HFF-Myc (cell line): ENCODE data around the gene NOD1.

ENCODE experiments used
- DNase-seq: peaks from one replicate; pipeline ENCODE4 v3.0.0-alpha.2; 2011; ENCODE audit warnings: low read depth; ENCODE audit errors: extremely low read depth
- H3K4me3 ChIP-seq: replicated peaks from 2 replicates; pipeline ENCODE4 v1.5.1; 2011; ENCODE audit warnings: low read depth, mild to moderate bottlenecking, control low read depth, low read length
- TF ChIP-seq, protein P1 (sequence below): IDR thresholded peaks from 2 replicates; pipeline ENCODE4 v1.5.1; 2012; ENCODE audit warnings: mild to moderate bottlenecking, low read depth, low read length, control low read depth; ENCODE audit errors: missing control alignments

NOD1 gene

DNA sequence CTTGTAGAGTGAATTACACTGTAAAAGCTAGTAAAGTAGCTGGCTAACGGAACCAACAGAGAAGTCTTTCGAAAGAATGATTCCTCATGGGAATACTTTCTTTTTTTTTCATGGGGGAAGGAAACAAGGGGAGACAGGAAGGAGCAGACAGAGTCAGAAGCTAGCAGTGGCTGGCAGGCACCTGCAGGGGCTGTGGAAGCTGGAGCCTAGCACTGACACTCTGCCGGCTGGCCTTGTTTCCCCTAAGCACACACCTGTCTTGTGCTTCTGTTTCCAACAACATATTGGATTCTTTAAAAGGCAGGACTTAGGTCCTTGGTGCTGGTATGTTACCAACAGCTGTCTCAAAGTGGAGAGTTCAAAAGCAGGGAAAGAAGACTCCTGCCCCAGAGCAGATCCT, 24.7 kb downstream of the NOD1 start:
- no peak overlapping the region for H3K4me3 ChIP-seq
- TF ChIP-seq, protein P1, sequence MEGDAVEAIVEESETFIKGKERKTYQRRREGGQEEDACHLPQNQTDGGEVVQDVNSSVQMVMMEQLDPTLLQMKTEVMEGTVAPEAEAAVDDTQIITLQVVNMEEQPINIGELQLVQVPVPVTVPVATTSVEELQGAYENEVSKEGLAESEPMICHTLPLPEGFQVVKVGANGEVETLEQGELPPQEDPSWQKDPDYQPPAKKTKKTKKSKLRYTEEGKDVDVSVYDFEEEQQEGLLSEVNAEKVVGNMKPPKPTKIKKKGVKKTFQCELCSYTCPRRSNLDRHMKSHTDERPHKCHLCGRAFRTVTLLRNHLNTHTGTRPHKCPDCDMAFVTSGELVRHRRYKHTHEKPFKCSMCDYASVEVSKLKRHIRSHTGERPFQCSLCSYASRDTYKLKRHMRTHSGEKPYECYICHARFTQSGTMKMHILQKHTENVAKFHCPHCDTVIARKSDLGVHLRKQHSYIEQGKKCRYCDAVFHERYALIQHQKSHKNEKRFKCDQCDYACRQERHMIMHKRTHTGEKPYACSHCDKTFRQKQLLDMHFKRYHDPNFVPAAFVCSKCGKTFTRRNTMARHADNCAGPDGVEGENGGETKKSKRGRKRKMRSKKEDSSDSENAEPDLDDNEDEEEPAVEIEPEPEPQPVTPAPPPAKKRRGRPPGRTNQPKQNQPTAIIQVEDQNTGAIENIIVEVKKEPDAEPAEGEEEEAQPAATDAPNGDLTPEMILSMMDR = no peak
- DNase-seq = no peak

DNA sequence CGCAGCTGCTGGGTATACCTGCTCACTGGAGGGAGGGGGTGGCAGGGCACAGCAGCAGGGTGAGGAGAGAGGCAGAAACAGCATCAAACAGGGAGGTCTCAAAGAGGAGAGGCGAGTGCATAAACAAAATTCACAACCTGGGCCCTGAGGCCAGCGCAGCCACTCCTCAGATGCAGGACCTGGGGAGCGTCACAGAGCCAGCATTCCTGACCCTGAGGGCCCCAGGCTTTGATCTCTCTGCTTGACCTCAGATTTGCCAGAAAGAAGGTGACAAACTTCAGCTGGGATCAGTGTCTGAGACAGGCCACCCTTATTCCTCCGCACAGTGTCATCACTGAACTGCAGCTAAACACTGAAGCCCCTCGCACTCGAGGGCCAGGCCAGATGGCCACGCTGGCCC, 25.6 kb downstream of the NOD1 start:
- no peak overlapping the region for H3K4me3 ChIP-seq
- TF ChIP-seq, protein P1 = no peak

DNA sequence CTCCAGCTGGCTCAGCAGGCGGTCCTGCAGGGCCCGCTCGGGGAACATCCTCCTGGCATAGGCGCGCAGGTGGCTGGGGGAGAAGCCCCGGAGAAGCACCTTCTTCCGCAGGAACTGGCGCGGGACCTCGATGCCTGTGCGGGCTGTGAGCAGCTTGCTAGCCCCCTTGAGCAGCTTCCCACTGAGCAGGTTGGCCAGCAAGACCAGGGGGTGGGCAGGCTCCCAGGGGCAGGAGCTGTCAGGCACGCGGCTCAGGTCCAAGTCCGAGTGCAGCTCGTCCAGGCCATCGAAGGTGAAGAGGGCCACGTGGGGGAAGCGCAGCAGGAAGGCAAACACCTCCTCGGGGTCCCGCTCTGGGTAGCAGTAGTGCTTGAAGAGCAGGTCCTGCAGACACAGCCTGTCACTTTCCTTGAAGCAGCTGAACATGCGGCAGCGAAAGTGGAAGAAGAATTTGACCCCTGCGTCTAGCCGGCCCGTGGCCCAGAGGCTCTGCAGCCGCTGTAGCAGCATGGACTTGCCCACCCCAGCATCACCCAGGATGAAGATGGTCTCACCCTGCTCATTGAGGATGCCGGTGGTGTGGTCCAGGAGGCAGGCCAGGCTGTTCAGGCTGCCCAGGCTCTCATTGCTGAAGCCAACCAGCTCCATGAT, 26.2 kb downstream of the NOD1 start:
- DNase-seq = no peak
- TF ChIP-seq, protein P1 = no peak
- no peak overlapping the region for H3K4me3 ChIP-seq

More for the DNA sequence above, 25.6 kb downstream of the NOD1 start:
- DNase-seq = no peak

DNA sequence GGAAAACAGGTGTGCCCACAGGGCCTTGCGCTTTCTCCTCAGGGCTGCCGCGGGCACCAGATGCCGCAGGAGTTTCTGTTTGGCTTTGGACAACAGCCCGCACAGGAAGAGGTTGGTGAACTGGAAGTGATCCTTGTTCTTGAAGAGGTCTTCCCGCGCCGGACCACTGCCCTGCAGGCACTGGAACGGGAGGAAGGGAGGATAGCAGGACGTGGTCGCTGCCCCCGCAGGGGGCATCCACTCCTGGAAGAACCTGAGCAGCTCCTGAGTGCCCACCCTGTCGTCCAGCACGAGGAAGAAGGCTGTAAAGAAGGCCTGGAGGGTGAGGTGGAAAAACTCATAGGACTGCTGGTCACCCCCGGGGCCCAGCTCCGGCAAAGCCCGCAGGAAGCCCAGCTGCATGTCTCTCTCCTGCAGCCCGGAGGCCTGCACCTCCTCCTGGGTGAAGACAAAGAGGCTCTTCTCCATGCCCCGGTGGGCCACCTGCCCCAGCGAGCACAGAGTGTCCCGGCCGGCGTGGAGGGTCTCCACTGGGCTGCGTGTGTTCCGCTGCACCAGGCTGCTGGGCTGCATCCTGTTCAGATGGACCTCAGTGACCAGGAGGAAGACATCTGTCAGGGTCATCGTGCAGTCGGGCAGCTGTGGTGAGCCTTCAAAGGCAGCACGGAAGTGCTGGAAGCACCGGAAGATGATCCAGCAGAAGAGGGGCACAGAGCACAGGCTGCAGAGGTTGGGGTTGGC, 26.9 kb downstream of the NOD1 start:
- DNase-seq = no peak
- H3K4me3 ChIP-seq = no peak overlapping the region
- TF ChIP-seq, protein P1 = no peak

DNA sequence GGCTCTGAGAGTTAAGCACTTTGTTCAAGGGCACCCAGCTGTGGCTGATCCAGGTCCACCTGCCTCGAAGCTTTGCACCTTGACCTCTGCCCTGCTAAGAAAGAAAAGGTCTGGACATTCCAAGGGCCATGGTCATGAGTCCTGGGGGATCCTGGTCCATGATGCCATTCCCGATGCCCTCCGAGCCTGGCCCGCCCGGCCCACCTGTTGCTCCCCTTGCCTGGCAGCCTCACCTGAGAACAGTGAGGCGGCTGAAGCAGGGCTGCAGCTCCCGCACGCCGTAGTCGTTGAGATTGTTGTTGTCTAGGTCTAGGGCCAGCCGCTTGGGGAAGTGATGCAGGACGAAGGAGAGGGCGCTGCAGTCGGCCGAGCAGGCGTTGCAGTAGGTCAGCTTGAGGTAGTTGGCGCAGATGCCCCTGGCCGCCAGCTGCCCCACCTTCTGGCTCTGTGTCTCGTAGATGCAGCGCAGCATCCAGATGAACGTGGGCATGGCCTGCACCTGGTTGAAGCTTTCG, 27.5 kb downstream of the NOD1 start:
- H3K4me3 ChIP-seq = no peak overlapping the region
- TF ChIP-seq, protein P1 = no peak
- DNase-seq = no peak

DNA sequence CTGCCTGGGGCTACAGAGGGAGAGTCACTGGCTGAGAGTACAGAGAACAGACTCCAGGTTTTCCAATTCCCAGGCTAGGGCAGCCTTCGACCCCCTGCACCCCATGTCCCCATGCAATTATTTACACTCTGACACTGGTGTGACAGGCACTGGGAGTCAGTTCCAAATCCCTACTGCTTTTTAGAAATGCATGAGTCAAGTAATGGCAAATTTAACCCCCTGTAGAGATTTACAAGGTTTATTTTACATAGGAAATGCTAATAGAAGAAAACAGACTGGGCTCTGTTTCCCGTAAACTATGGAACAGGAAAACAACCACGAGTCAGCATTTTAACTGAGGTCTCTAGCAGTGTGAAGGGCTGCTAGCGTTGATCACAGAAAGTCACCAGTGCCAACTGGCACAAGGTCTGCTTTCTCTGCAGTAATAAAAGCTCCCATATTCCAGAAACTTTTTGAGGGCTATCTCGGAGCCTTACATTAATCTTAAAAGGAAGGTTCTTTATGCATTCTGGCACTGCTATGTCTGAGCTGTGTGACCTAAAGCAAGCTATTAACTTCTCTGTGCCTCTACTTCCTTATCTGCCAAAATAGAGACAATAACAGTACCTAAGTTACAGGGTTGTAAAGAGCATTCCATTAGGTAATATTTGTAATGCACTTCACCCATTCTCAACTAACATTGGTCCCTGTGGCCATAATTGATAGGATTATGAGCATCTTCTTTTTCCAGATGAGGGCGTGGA, 28.2 kb downstream of the NOD1 start:
- no peak overlapping the region for H3K4me3 ChIP-seq
- no peak for DNase-seq
- TF ChIP-seq, protein P1 = no peak
